ENCODE results near the gene SPINDOC. TPM values are rescaled to one million over a fixed set of nuclear protein-coding genes. Genes with fewer than 3 reads are reported as not detected.

SPINDOC gene
- polyA plus RNA-seq, 1 of the 3 experiments (the other 2 are of a cell fraction), result 45.0 TPM

DNA sequence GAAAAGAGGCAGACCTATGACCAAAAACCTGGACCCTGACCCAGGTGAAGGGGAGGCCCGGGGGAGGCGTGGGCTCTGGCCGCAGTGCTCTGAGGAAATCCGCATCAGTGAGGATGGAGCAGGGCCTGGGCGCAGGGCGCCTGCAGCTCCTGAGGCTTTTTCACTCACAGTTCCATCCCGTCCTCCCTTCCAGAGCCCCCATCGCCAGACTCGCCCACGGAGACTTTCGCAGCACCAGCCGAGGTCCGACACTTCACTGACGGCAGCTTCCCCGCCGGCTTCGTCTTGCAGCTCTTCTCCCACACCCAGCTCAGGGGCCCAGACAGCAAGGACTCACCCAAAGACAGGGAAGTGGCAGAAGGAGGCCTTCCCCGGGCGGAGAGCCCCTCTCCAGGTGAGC lies 5.4 kb downstream of the SPINDOC start (continued):
- TF ChIP-seq, protein P1, sequence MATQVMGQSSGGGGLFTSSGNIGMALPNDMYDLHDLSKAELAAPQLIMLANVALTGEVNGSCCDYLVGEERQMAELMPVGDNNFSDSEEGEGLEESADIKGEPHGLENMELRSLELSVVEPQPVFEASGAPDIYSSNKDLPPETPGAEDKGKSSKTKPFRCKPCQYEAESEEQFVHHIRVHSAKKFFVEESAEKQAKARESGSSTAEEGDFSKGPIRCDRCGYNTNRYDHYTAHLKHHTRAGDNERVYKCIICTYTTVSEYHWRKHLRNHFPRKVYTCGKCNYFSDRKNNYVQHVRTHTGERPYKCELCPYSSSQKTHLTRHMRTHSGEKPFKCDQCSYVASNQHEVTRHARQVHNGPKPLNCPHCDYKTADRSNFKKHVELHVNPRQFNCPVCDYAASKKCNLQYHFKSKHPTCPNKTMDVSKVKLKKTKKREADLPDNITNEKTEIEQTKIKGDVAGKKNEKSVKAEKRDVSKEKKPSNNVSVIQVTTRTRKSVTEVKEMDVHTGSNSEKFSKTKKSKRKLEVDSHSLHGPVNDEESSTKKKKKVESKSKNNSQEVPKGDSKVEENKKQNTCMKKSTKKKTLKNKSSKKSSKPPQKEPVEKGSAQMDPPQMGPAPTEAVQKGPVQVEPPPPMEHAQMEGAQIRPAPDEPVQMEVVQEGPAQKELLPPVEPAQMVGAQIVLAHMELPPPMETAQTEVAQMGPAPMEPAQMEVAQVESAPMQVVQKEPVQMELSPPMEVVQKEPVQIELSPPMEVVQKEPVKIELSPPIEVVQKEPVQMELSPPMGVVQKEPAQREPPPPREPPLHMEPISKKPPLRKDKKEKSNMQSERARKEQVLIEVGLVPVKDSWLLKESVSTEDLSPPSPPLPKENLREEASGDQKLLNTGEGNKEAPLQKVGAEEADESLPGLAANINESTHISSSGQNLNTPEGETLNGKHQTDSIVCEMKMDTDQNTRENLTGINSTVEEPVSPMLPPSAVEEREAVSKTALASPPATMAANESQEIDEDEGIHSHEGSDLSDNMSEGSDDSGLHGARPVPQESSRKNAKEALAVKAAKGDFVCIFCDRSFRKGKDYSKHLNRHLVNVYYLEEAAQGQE (IDR thresholded peaks at IDR 0.05; ENCODE audit: low read depth, low read length), result no peak

DNA sequence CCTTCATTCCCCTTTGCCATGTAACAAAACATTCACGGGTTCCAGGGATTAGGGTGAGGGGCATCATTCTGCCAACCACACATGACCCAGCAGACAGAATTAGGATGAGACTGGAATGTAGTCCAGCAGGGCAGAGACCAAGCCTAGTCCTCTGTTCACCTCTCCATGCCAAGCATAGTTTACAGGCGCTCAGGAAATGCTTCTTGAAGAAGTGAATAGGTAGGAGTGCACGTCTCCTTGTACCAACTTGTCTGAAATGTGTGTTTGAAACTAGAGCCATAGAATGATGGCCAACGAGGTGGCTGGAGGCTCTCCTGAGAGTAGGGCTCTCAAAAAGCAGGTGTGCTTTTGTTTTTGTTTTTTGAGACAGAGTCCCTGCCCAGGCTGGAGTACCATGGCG lies 8.2 kb downstream of the SPINDOC start:
- Histone ChIP-seq H3K27me3 (ENCODE audit: insufficient read depth) (no peaks in the 10 kb centered on the region), H3K9me3 (no peaks in the 10 kb centered on the region), H4K20me1 (ENCODE audit: insufficient read depth) (peaks cover 14% of the 10 kb centered on the region), H3K36me3 (replicated peaks in 1 of 2; ENCODE audit: control insufficient read depth in 1 of 2, insufficient read depth in 2 of 2, low read length in 1 of 2) (peaks cover 34 to 63% of the 10 kb centered on the region in 2 experiments), H3K9me2 (no peaks in the 10 kb centered on the region), H3K4me1 (ENCODE audit: control insufficient read depth in 1 of 2, insufficient read depth in 2 of 2, low read depth in 1 of 2, low read length in 1 of 2) (no peaks in the 10 kb centered on the region; a peak in 1 of 4 replicates), H3K9ac (no peak overlapping the region), H3K4me2 (no peak overlapping the region), H2AFZ (ENCODE audit: low read depth) (no peak overlapping the region), H3K27ac (ENCODE audit: low read depth in 2 of 2, low read length in 1 of 2) (no peak overlapping the region), H3F3A (replicated peaks; ENCODE audit: insufficient read depth) (peaks cover 3% of the 10 kb centered on the region), H3K4me3 (ENCODE audit: low read depth in 2 of 2, low read length in 1 of 2) (no peak overlapping the region), H3K79me2 (ENCODE audit: insufficient read depth) (peaks cover 23% of the 10 kb centered on the region)
- TF ChIP-seq GATA2 (CRISPR knock-in tag; IDR thresholded peaks at IDR 0.05) (no peak), ELF1 (IDR thresholded peaks at IDR 0.05) (no peak), GABPA (IDR thresholded peaks at IDR 0.05; ENCODE audit: low read depth) (no peak), JUND (IDR thresholded peaks at IDR 0.05) (no peak), FOXM1 (IDR thresholded peaks at IDR 0.05; ENCODE audit: low read depth) (no peak), YY1 (IDR thresholded peaks at IDR 0.05; ENCODE audit: low read depth) (no peak), RXRA (IDR thresholded peaks at IDR 0.05; ENCODE audit: borderline replicate concordance, low read depth) (no peak), EP300 (IDR thresholded peaks at IDR 0.05; ENCODE audit: borderline replicate concordance in 1 of 2, low read depth in 1 of 2, low read length in 1 of 2) (no peak), MEF2A (IDR thresholded peaks at IDR 0.05; ENCODE audit: borderline replicate concordance, low read depth) (no peak), TEAD4 (IDR thresholded peaks at IDR 0.05; ENCODE audit: borderline replicate concordance, insufficient read depth) (no peak), TCF12 (IDR thresholded peaks at IDR 0.05) (no peak), FOSL2 (IDR thresholded peaks at IDR 0.05; ENCODE audit: borderline replicate concordance, low read depth) (no peak), SIN3A (IDR thresholded peaks at IDR 0.05; ENCODE audit: borderline replicate concordance, low read depth, low read length) (no peak)
- TF ChIP-seq, protein P1 (IDR thresholded peaks at IDR 0.05; ENCODE audit: low read depth, low read length), result no peak
- TF ChIP-seq, protein P2, sequence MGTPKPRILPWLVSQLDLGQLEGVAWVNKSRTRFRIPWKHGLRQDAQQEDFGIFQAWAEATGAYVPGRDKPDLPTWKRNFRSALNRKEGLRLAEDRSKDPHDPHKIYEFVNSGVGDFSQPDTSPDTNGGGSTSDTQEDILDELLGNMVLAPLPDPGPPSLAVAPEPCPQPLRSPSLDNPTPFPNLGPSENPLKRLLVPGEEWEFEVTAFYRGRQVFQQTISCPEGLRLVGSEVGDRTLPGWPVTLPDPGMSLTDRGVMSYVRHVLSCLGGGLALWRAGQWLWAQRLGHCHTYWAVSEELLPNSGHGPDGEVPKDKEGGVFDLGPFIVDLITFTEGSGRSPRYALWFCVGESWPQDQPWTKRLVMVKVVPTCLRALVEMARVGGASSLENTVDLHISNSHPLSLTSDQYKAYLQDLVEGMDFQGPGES (IDR thresholded peaks at IDR 0.05; ENCODE audit: low read depth, low read length), result no peak
- TF ChIP-seq, protein P3, sequence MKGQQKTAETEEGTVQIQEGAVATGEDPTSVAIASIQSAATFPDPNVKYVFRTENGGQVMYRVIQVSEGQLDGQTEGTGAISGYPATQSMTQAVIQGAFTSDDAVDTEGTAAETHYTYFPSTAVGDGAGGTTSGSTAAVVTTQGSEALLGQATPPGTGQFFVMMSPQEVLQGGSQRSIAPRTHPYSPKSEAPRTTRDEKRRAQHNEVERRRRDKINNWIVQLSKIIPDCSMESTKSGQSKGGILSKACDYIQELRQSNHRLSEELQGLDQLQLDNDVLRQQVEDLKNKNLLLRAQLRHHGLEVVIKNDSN (IDR thresholded peaks at IDR 0.05; ENCODE audit: borderline replicate concordance, low read depth), result no peak
- TF ChIP-seq, protein P4, sequence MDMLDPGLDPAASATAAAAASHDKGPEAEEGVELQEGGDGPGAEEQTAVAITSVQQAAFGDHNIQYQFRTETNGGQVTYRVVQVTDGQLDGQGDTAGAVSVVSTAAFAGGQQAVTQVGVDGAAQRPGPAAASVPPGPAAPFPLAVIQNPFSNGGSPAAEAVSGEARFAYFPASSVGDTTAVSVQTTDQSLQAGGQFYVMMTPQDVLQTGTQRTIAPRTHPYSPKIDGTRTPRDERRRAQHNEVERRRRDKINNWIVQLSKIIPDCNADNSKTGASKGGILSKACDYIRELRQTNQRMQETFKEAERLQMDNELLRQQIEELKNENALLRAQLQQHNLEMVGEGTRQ (IDR thresholded peaks at IDR 0.05; ENCODE audit: borderline replicate concordance, low read depth, low read length), result no peak
- 91% methylated on average over 5 of the region's 5 CpGs for WGBS (ENCODE audit: low lambda C conversion rate)
- CTCF ChIA-PET, result interaction anchor here (5.3 kb wide), 1 partner anchor 16 kb away, joined by 21 read pairs; no protein-coding TSS in a partner anchor
- POLR2A ChIA-PET, result no interaction called here
- no peak for DNase-seq
